CD14-positive monocyte (primary cell): ENCODE results near the gene ELSPBP1. TPM values are rescaled to one million over a fixed set of nuclear protein-coding genes. Genes with fewer than 3 reads are reported as not detected.
"Not testable (repeated sequence)": the region's sequence is repeated elsewhere in the genome, so short reads cannot be mapped to it uniquely, and the experiment has no call there.

Experiments
- DNase-seq, 3 donors: peaks; one replicate each; pipeline ENCODE4 v3.0.0-alpha.2; 2011 to 2022
- H2AFZ ChIP-seq: 2 replicates; pipeline ENCODE4 v1.6.0; 2012; ENCODE audit warnings: mild to moderate bottlenecking, low read depth, low read length, inconsistent platforms; ENCODE audit not compliant: insufficient read depth, poor library complexity, severe bottlenecking
- H3K27ac ChIP-seq, 2 donors: 1 replicate in 1 of 2; 2 replicates in 1 of 2; pipeline ENCODE4 v1.5.1; 2012 to 2013; ENCODE audit warnings: low read length in 2 of 2, control low read depth in 1 of 2, inconsistent platforms in 1 of 2, low read depth in 1 of 2, mild to moderate bottlenecking in 1 of 2
- H3K27me3 ChIP-seq, 2 donors: one replicate each; pipeline versions ENCODE4 v1.6.0 to v1.6.1; 2011 to 2013; ENCODE audit warnings: low read length in 2 of 2; ENCODE audit not compliant: control insufficient read depth in 2 of 2, insufficient read depth in 2 of 2
- H3K36me3 ChIP-seq, 2 donors: replicated peaks in 1 of 2; 1 replicate in 1 of 2; 2 replicates in 1 of 2; pipeline versions ENCODE4 v1.5.1 to v1.6.1; 2012 to 2013; ENCODE audit warnings: low read length in 2 of 2, control low read depth in 1 of 2, inconsistent platforms in 1 of 2, mild to moderate bottlenecking in 1 of 2; ENCODE audit not compliant: insufficient read depth in 2 of 2, control insufficient read depth in 1 of 2
- H3K4me1 ChIP-seq, 2 donors: 1 replicate in 1 of 2; 2 replicates in 1 of 2; pipeline versions ENCODE4 v1.5.1 to v1.6.1; 2012 to 2013; ENCODE audit warnings: low read length in 2 of 2, control low read depth in 1 of 2, inconsistent platforms in 1 of 2, mild to moderate bottlenecking in 1 of 2, moderate library complexity in 1 of 2; ENCODE audit not compliant: insufficient read depth in 2 of 2, control insufficient read depth in 1 of 2
- H3K4me2 ChIP-seq: replicated peaks from 2 replicates; pipeline ENCODE3; 2012; ENCODE audit warnings: low read length, moderate library complexity, mild to moderate bottlenecking; ENCODE audit not compliant: poor library complexity, severe bottlenecking; ENCODE audit errors: extremely low read depth
- H3K4me3 ChIP-seq, 3 experiments: fragments of 200-600 bp in 1 of 3; sonication (generic) in 1 of 3; replicated peaks in 1 of 3; 1 replicate in 2 of 3; 2 replicates in 1 of 3; pipeline ENCODE4 v1.5.1; 2011 to 2013; ENCODE audit warnings: low read length in 3 of 3, mild to moderate bottlenecking in 3 of 3, control low read depth in 2 of 3, low read depth in 2 of 3, inconsistent platforms in 1 of 3, moderate library complexity in 1 of 3
- H3K79me2 ChIP-seq: 2 replicates; pipeline ENCODE4 v1.6.0; 2012; ENCODE audit warnings: mild to moderate bottlenecking, control low read depth, inconsistent platforms, low read length, moderate library complexity; ENCODE audit not compliant: insufficient read depth
- H3K9ac ChIP-seq: 2 replicates; pipeline ENCODE4 v1.6.0; 2017; ENCODE audit warnings: low read length, mild to moderate bottlenecking; ENCODE audit not compliant: insufficient read depth, poor library complexity, severe bottlenecking
- H3K9me3 ChIP-seq, 2 donors: replicated peaks in 1 of 2; 1 replicate in 1 of 2; 2 replicates in 1 of 2; pipeline versions ENCODE4 v1.5.1 to v1.6.1; 2012 to 2013; ENCODE audit warnings: low read length in 2 of 2, control low read depth in 1 of 2; ENCODE audit not compliant: control insufficient read depth in 1 of 2, insufficient read depth in 1 of 2
- H4K20me1 ChIP-seq: 2 replicates; pipeline ENCODE4 v1.6.0; 2012; ENCODE audit warnings: mild to moderate bottlenecking, low read length, control low read depth, moderate library complexity; ENCODE audit not compliant: insufficient read depth
- H3K27ac Mint-ChIP-seq, 7 donors: one replicate each; pipeline ENCODE4 v1.8.0; 2020; ENCODE audit warnings: mild to moderate bottlenecking in 7 of 7, mixed read lengths in 7 of 7, moderate library complexity in 6 of 7, inconsistent platforms in 2 of 7
- H3K27me3 Mint-ChIP-seq, 3 donors: one replicate each; pipeline ENCODE4 v1.8.0; 2021 to 2022; ENCODE audit warnings: low read depth in 3 of 3, mild to moderate bottlenecking in 3 of 3, mixed read lengths in 3 of 3, moderate library complexity in 3 of 3, inconsistent platforms in 1 of 3
- H3K36me3 Mint-ChIP-seq, 2 donors: one replicate each; pipeline ENCODE4 v1.8.0; 2020; ENCODE audit warnings: mixed read lengths in 2 of 2, inconsistent platforms in 1 of 2, mild to moderate bottlenecking in 1 of 2
- H3K4me1 Mint-ChIP-seq: one replicate; pipeline ENCODE4 v1.8.0; 2020; ENCODE audit warnings: mild to moderate bottlenecking, mixed read lengths
- H3K4me3 Mint-ChIP-seq, 2 donors: one replicate each; pipeline ENCODE4 v1.8.0; 2020; ENCODE audit warnings: mild to moderate bottlenecking in 2 of 2, mixed read lengths in 2 of 2, moderate library complexity in 1 of 2
- H3K9me3 Mint-ChIP-seq, 7 donors: one replicate each; pipeline ENCODE4 v1.8.0; 2020 to 2022; ENCODE audit warnings: mixed read lengths in 7 of 7, mild to moderate bottlenecking in 6 of 7, moderate library complexity in 6 of 7, inconsistent platforms in 2 of 7
- CTCF ChIP-seq: fragments of 200-600 bp; IDR thresholded peaks from one replicate; pipeline ENCODE4 v1.8.0; 2022; ENCODE audit warnings: antibody characterized with exemption, mild to moderate bottlenecking
- WGBS: methylation state at CpG from one replicate; pipeline ENCODE4 v1.1.5; 2013; ENCODE audit warnings: missing lambda C conversion rate; ENCODE audit not compliant: insufficient coverage; 5-methylcytosine and 5-hydroxymethylcytosine counted together
- intact Hi-C, 2 donors: fragments of 100-400 bp; cut with micrococcal nuclease; formaldehyde crosslinking; loops; one replicate each; pipeline versions ENCODE4 v1.15.0 to v1.15.1; 2023
- polyA plus RNA-seq, 3 donors: library from polyadenylated mRNA; depleted of rRNA in 1 of 3; unstranded in 2 of 3; stranded (reverse) in 1 of 3; fragments of 300-500 nt in 2 of 3; fragments of >200 nt in 1 of 3; fragmentation: Illumina TruSeq in 2 of 3; gene quantifications; 1 replicate in 2 of 3; 2 replicates in 1 of 3; pipeline ENCODE4 v1.2.3, GENCODE V29; 2012 to 2021

The ELSPBP1 gene
- polyA plus RNA-seq, 3 donors: not detected

- H3K4me1 ChIP-seq, H3K36me3 ChIP-seq, H3K27me3 ChIP-seq, H2AFZ ChIP-seq, H3K9ac ChIP-seq, H3K4me1 Mint-ChIP-seq, H3K27me3 Mint-ChIP-seq, DNase-seq, H4K20me1 ChIP-seq, H3K27ac Mint-ChIP-seq, H3K27ac ChIP-seq, intact Hi-C loops, H3K4me3 ChIP-seq, H3K36me3 Mint-ChIP-seq, H3K9me3 ChIP-seq, H3K79me2 ChIP-seq, H3K4me2 ChIP-seq, H3K4me3 Mint-ChIP-seq, H3K9me3 Mint-ChIP-seq: not testable (repeated sequence)
- 85% methylated on average over 6 of the region's 11 CpGs for WGBS
Measured at GRCh38 chr19:47955936-47956335, 38.5 kb upstream of the ELSPBP1 start.

GRCh38 chr19:47973529-47973928 lies 20.9 kb upstream of the ELSPBP1 start:
- no peak overlapping the region for H3K9ac ChIP-seq
- no peak overlapping the region for H3K27ac ChIP-seq
- Mint-ChIP-seq H3K36me3 (no peaks in the 10 kb centered on the region), H3K27ac (no peak overlapping the region), H3K27me3 (peaks cover 1 to 9% (median 2%) of the 10 kb centered on the region in 3 donors), H3K9me3 (peaks cover 0 to 4% (median 2%) of the 10 kb centered on the region in 7 donors), H3K4me3 (no peak overlapping the region), H3K4me1 (no peaks in the 10 kb centered on the region)
- no peak overlapping the region for H3K4me3 ChIP-seq
- H3K9me3 ChIP-seq: no peaks in the 10 kb centered on the region
- intact Hi-C loops: no loop called here
- H4K20me1 ChIP-seq: no peaks in the 10 kb centered on the region
- no peak overlapping the region for H2AFZ ChIP-seq
- no peaks in the 10 kb centered on the region for H3K36me3 ChIP-seq
- 85% methylated on average over 5 of the region's 6 CpGs for WGBS
- H3K4me2 ChIP-seq: no peak overlapping the region
- H3K79me2 ChIP-seq: no peaks in the 10 kb centered on the region
- H3K4me1 ChIP-seq: no peaks in the 10 kb centered on the region
- no peak for TF ChIP-seq CTCF
- H3K27me3 ChIP-seq: no peaks in the 10 kb centered on the region
- no peak for DNase-seq
